ENCODE results near the gene RNF224.
"Not testable (repeated sequence)": the region's sequence is repeated elsewhere in the genome, so short reads cannot be mapped to it uniquely, and the experiment has no call there.

Gene RNF224

GRCh38 chr9:137240841-137241489 is 13.7 kb downstream of the RNF224 start, which contains the start of gene TUBB4B:
TUBB4B (plus strand) TSS chr9:137241287; CDS start chr9:137241361, 74 bp downstream.
- DNase-seq (ENCODE audit: low read depth), result peak; percentile 100

- no peak for DNase-seq (ENCODE audit: low read depth)
Observed at GRCh38 chr9:137241490-137242268, 14.4 kb downstream of the RNF224 start.

- DNase-seq (ENCODE audit: low read depth), result no peak
Observed at GRCh38 chr9:137242269-137243203, 15.2 kb downstream of the RNF224 start.

GRCh38 chr9:137243266-137243625 is 15.9 kb downstream of the RNF224 start:
- not testable (repeated sequence) for DNase-seq (ENCODE audit: low read depth)

GRCh38 chr9:137243626-137244485 is 16.6 kb downstream of the RNF224 start:
- DNase-seq (ENCODE audit: low read depth), result no peak

GRCh38 chr9:137244486-137245449 is 17.5 kb downstream of the RNF224 start:
- no peak for DNase-seq (ENCODE audit: low read depth)

GRCh38 chr9:137245450-137246421 is 18.4 kb downstream of the RNF224 start:
- DNase-seq (ENCODE audit: low read depth), result no peak

- peak; percentile 62 for DNase-seq (ENCODE audit: low read depth)
Observed at GRCh38 chr9:137247135-137247915, 20.0 kb downstream of the RNF224 start.

- no peak for DNase-seq (ENCODE audit: low read depth)
Observed at GRCh38 chr9:137247916-137248175, 20.5 kb downstream of the RNF224 start.

- no peak for DNase-seq (ENCODE audit: low read depth)
Observed at GRCh38 chr9:137250329-137251193, 23.3 kb downstream of the RNF224 start.

- DNase-seq (ENCODE audit: low read depth), result no peak
Observed at GRCh38 chr9:137251194-137251461, 23.8 kb downstream of the RNF224 start, which contains the start of gene STPG3. STPG3 (plus strand) TSS chr9:137251286; CDS start chr9:137251287, 1 bp downstream.

- DNase-seq (ENCODE audit: low read depth), result no peak
Observed at GRCh38 chr9:137251490-137252268, 24.4 kb downstream of the RNF224 start.

GRCh38 chr9:137252555-137253506 is 25.5 kb downstream of the RNF224 start:
- no peak for DNase-seq (ENCODE audit: low read depth)

- DNase-seq (ENCODE audit: low read depth), result peak; percentile 28
Observed at GRCh38 chr9:137253717-137254623, 26.7 kb downstream of the RNF224 start.

All from amniotic epithelial cell (primary cell).